Stimulated activated CD4-positive, alpha-beta T cell treated with anti-CD3 and anti-CD28 coated beads, Interleukin-4, amount 100 ng/mL, for 24 hours (primary cell): ENCODE measurements around the gene ADM.

ENCODE experiments used
- DNase-seq: peaks from one replicate; pipeline ENCODE4 v3.0.0-alpha.2; 2020

Gene ADM

DNA sequence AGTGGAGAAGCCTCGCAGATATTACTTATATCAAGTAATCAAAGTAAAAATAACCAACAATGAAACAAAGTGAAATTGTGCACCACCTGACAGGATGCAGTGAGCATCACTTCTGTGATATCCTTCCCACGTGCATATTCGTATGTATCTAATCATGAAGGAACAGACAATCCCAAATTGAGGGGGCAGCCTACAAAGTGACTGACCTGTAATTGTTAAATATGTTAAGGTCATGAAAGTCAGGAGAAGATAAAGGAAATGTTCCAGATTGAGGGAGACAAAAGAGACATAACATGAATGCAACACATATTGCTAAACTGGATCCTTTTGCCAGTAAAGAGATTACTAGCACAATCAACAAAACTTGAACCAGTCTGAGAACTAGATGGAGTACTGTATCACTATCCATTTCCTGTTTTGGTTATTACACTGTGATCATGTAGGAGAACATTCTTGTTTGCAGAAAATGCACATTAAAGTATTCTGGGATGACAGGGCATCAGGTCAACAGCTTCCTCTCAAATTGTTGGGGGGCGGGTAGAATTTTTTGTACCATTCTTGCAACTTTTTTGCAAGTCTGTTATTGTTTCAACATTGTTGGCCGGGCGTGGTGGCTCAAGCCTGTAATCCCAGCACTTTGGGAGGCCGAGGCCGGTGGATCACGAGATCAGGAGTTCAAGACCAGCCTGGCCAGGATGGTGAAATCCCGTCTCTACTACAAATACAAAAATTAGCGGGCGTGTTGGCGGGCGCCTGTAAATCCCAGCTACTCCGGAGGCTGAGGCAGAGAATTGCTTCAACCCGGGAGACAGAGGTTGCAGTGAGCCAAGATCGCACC, 12.9 kb upstream of the ADM start:
- no peak for DNase-seq

DNA sequence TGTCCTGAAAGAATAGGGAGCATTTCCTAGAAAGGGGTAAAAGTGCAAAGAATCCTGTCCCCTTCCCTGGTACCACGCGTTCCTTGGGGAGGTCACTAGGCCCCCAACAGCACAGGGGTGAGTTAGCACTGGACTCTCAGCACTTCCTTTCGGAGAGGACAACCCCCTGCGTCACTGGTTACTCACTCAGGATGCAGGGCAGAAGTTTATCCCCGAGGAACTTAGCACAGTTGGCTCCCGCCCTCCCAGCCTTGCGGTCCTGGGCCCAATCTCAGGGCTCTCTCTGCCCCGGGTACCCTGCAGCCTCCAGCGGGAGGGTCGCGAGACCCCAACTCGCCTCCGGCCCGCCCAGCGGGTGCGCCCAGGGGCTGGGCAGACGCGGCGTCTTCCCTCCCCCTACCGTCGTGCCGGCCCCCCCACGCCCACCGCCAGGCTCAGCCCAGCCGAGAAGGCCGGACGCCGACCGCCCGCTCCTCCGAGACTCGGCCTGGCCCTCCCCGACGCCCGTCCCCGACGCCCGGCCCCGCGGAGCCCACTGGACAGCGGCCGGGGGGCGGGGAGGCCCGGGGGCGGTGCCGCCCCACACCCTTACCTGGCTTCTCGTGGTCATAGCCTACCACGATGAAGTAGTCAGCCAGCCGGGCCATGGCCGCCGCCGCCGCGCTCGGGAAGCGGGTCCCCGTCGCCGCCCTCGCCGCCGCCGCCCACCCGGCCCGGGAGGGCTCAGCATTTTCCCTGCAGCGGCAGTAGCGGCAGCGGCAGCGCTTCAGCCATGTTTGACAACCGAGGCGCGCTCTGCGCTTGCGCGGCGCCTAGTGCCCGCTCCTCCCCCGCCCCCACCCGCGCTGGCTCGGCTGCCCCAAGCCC, 11.2 kb upstream of the ADM start, which contains the start of gene SBF2:
Gene SBF2 (minus strand): TSS at position 797 of the 867 bp plus-strand sequence. CDS start 150 bp downstream, at position 647.
- peak; percentile 81 for DNase-seq

DNA sequence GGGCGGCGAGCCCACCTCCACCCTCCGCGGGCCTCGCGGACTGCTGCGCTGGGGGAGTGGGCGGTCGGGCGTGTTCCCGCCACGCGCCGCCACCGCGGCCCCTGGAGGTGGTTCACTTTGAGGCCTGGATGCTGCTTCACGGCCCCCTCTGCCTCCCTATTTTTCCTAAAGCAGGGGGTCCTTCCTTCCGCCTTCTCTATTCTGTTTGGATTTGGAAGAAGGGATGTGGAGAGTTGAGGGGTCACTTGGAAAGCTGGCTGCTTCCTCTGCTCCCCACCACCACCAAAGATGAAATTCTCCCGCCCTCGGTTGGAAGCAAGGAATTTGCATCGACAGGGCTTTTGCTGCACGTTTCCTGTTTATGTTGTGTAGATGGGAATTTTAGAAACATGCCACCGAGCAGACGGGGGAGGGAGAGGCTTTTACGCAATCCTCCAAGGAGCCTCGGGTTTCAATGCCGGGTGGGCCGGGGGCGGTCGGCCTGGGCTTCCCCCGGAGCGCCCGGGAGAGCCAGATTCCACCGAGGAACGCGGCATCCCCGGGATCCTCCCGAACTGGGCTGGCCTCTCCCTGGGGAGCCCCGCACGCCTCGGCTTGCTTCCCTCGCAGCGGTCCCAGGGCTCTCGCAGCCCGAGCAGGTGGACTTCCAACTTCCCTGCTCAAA, 10.5 kb upstream of the ADM start:
- DNase-seq, result no peak

DNA sequence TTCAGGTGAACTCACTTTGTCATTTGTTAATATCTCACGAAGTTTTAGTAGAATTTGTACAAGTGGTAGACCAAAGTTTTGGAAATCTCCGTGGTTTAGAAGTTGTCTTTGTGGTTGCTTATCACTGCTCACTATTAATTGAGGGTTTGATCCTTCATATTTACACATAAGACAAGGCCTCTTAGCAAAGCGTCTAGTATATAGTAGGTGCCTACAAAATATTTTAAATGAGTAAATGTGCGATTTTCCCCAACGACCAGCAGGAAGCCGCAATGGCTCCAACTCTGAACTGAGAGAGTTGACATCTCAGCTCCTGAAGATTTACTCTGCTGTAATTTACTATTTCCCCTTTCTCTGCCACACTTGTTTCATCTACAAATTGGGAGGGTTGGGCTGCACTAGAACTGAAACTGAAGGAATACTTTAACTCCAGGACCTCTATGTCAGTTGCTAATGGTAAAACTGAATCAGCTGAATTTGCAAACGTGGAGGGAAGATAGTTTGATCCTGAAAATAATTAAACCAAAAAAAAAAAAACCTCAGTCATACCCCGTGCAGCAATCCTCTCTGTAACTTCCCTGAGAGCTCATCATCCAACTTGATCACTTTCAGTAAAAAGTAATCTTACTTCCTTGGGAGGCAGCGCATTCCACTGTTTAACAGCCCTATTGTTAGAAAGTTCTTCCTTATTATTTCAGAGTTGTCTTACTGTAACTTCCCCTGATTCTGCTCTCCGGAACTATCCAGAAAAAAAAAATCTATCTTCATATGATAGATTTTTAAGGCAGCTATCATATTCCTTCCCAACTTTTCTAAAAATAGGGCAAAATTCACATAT, 9.6 kb upstream of the ADM start:
- DNase-seq, result no peak

DNA sequence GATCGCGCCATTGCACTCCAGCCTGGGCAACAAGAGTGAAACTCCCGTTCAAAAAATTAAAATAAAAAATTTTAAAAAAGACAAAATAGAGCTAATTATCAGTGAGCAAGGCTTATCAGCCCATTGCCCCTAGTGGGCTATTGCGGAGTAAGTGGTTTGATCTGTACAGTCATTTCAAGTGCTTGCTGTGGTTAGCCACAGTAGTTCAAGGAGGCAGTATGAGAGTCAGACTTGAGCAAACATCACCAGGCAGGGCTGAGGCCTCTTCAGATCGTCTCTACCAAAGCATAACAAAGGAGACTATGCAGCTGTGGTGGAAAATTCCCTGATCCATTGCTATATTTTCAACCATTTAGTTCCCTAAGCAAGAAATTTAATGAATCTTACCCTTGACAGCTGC, 6.5 kb upstream of the ADM start:
- peak; percentile 64 for DNase-seq

DNA sequence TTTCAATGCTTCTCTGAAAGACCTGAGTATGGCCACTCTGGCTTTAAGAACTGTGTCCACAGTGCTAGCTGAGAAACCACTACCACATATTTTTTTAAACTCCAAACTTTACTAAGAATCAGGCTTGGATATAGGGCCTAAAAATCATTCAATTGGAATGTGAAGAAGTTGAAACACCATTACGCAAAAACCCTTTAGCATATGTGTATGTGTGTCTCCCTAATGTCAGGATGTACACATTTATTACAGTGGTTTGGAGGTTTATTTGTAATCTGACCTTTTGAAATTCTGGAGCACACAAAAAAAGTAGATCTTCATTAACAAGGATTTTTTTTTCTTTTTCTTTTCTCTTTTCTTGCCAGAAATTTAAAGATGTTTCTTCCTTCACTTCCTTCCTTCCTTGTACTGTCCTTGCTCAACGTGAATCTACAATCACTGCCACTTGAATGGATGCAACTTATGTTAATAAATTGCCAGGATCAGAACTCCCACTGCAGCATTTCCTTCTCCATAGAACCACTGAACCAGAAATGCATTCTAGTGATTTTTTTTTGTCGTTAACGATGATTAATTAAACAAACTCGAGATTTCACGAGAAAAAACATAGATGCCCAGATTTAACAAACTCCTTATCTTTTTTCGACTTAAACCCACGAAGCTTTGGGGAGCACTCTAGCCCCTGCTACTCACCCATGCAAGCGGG, 3.1 kb upstream of the ADM start:
- no peak for DNase-seq

DNA sequence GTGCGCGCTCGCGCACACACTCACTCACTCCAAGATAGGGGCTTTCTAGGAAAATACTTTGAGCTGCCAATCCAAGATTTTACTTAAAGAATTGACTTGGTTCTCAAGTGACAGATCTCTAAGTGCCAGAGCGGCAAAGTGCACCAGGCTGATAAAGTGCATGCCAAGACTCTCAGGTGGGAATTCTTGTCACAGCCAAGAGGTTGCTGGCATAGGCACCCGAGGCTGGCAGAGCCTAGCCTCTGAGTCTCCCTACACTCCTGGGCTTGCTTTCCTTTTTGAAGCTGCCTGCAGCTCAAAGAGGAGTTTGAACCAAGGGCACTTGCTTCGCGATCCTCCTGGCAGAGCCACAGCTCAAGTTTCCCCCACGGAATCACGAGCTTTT, 2.5 kb upstream of the ADM start:
- DNase-seq, result no peak

DNA sequence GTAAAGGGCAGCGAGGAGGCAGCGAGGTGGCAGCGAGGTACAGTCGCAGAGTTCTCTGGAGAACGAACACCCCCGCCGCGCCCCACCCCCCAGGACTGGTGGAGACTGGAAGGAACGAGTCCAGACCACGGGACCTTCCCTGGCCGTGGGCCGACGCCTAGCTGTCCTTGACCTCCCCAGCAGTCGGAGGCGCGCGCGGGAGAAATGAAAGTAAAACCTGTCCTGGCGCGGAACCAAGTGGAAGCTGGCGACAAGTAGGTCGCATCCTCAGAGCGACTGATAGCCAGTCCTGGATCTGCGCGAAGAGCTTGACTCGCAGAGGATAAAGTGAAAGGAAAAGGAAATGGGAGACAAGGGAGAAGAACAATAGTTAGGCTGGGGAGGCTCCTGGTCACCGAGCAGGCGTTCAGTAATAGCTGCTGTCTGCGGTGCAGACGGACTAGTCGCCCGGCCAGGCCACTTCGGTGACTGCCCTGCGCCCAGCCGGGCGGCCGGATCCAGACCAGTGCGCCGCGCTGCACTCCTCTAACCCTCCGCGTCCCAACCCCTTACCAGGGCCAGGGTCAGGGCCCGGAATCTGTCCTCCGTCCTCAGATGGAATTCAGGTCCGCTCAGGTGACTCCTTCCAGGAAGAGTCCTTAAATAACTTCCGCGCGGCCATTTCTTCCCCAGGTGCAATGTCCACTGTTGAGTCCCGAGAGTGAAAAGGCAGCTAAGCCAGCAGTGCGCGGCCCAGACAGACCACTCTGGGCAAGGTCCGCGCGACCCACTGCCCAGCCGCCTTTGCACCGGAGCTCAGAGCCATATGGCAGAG, 1.9 kb upstream of the ADM start:
- peak; percentile 62 for DNase-seq

DNA sequence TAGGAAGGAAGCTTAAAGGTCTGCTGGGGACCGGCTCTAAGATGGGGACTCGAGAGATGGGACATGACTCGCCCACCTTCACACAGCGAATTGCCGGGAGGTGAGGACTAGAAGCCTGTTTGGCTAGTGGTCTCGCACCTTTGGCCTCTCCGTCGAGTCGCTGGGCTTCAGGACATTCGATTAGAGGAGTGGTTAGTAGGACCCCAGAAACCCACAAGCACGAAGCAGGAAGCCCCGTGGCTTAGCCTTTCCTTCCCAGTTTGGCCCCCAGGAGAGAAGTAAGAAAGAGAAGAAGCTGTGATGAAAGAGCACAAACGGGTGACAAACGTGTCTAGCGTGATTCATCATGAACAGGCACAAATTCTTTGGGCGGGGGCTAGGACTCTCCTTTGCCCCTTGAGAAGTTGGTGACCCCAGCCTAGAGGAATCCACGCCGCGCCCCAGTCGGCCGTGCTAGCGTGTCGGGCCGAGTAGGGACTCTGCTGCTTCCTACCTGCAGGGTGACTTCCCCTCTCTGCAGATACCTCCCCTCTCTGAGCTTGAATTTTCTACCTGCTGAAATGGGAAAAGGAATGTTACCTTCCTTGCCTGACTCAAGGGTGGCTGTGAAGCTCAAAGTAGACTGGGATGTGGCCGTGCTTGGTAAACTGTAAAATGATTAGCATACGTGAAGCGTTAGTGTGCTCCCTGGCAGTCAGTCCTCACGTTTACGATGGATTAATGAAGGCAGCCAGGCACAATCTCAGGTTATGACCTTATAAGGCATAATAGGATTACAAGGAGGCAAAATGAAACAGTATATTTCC, 1.1 kb upstream of the ADM start:
- peak; percentile 28 for DNase-seq

DNA sequence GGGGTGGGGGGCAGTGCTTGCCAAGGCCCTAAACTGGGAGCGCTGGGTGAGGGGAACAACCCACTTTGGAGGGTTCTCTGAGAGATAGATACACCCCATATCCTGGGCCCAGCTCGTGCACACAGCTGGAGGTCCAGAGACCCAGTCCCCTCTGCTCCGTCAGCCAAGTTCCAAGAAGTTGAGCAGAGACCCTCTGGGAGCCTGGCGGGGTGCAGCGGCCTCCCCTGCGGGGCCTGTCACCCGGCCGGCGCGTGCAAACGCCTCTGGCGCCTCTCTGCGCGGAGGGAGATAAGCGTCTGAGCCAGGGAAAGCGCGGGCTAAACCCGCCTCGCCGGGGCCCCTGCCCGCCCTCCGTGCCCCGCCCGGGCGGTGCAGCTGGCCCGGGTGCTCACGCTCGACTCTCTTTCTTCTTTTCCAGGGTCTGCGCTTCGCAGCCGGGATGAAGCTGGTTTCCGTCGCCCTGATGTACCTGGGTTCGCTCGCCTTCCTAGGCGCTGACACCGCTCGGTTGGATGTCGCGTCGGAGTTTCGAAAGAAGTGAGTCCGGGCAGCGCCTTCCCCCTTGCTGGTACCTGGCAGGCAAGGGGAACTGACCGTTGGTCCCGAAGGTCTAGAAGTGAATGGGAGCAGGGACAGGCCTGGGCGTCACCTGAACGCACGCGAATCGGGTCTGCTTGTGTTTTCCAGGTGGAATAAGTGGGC, 540 bp downstream of the ADM start:
- DNase-seq, result no peak

DNA sequence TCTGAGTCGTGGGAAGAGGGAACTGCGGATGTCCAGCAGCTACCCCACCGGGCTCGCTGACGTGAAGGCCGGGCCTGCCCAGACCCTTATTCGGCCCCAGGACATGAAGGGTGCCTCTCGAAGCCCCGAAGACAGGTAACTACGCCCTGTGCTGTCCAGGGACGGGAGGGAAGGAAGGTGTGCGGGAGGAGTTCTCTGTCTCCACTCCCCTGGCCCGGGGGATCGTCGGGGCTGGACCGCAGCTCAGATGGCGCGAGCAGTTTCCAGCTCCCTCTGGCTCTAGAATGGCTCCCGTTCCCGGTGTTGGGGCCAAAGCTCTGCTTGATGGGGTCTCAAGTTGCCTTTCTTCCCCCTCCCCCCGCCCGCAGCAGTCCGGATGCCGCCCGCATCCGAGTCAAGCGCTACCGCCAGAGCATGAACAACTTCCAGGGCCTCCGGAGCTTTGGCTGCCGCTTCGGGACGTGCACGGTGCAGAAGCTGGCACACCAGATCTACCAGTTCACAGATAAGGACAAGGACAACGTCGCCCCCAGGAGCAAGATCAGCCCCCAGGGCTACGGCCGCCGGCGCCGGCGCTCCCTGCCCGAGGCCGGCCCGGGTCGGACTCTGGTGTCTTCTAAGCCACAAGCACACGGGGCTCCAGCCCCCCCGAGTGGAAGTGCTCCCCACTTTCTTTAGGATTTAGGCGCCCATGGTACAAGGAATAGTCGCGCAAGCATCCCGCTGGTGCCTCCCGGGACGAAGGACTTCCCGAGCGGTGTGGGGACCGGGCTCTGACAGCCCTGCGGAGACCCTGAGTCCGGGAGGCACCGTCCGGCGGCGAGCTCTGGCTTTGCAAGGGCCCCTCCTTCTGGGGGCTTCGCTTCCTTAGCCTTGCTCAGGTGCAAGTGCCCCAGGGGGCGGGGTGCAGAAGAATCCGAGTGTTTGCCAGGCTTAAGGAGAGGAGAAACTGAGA, 1.4 kb downstream of the ADM start:
- no peak for DNase-seq

DNA sequence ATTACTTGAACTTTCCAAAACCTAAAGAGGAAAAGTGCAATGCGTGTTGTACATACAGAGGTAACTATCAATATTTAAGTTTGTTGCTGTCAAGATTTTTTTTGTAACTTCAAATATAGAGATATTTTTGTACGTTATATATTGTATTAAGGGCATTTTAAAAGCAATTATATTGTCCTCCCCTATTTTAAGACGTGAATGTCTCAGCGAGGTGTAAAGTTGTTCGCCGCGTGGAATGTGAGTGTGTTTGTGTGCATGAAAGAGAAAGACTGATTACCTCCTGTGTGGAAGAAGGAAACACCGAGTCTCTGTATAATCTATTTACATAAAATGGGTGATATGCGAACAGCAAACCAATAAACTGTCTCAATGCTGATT, 2.1 kb downstream of the ADM start:
- no peak for DNase-seq

DNA sequence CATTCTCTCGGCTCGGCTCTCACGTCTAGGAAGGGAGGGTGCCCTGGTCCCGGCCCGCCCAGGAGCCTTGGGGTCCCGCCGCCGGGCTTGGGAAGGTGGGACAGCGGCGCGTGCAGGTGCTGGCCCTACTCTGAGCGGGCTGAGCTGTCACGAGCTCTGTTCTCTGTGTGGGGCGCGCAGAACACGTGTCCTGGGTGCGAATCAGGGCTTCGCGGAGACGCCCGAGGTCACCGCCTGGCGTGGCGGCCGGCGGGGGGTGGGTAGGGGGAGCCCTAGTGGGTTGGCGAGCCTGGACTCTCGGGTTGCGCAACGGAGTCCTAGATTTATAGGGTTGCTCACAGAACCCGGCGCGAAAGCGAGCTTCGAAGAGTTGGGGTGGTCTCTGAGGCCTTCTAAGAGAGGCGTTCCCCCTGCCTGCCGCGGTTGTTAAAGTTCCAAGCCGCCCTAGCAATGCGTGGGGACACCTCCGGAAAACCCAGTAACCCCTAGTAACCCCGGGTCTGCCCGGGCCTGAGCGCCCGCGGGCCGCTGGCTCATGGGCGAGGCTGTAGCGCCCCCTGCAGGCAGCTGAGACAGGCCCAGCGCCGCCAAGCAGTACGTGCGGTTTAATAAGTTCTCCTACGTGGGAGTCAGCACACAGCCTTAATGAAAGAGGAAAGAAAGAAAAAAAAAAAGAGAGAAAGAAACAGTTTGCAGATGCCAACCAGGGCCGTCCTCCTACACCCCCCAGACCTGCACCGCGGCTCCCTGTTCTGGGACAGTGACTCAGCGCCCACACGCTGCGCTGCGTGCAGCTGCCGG, 2.7 kb downstream of the ADM start:
- peak; percentile 83 for DNase-seq

DNA sequence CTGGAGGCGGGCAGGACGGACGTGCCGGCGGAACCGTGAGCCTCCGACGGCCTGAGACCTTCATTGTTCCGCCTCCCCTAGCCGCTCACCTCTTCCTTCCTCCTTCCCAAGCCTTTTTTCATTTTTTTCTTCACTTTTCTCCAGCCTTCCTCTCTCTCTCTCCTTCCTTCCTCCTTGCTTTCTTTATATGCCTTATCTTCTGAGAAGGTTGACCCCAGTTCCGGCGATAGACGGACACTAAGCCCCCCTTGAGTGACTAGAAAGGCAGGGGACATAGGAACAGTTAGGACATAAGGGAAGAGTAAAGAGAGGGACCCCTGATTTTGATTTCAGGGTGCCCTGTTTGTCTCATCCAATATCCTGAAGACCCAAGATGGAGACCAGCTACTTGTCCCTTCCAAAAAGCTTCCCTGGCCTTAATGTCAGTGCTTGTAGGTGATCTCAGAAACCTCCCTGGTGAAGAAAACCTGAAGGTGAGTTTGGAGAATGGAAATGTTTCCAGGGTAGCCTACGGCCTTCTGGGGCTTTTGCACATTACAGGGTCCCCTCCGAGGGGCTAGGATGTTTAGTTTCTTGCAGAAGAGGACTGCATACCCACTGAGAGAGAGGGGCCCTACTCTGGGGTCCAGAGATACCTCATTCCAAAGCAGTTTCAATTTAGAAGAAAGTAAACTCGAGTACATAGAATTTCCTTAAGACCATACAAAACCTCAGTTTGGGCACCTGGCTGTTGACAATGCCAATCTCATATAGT, 3.5 kb downstream of the ADM start:
- no peak for DNase-seq

DNA sequence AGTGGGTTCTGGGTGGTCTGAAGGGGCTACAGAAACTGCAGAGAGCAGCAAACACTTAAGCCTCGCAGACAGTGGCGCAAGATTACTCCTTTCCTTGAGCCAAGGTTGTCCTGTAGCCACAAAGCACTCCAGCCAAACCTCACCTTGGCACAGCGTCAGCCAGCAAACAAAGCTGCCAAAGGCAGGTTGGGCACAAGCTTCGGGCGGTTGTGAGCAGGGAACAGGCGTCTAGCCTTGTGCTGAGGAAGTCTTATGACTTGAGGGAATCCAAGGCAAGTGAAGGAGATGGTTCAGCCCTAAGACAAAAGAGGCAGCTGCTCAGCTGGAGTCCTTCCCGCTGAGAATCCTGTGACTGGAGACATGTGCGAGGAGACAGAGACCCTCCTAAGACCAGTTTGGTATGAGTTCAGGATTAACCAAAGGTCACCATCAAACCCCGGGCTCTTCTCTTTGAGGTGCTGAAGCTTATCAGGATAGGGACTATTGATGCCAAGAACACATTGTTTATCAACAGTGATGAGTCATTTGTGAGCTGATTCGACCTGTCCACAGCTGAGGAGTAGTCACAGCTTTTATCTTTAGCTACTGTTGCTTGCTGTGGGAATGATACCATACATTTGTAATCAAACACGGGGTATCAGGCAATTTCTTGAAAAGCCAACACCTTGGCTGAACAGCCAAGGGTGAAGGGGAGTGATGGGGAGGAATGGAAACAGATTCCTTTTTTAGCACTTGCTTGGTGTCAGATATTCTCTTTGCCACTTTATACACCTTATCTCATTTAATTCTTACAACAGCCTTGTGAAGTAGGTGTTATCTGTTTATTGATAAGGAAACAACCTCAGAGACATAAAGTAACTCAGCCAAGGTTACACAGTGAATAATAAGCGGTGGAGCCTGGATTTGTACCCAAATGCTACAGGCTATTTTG, 4.6 kb downstream of the ADM start:
- no peak for DNase-seq
